GM21526 (cell line): ENCODE measurements around the gene CPLANE1.
"Not testable (repeated sequence)": the region's sequence is repeated elsewhere in the genome, so short reads cannot be mapped to it uniquely, and the experiment has no call there.

ENCODE experiments used
- ATAC-seq: cut with Tn5 transposase; IDR thresholded peaks from one replicate; pipeline ENCODE4 v1.9.1; 2021; ENCODE audit warnings: moderate library complexity; ENCODE audit not compliant: unreplicated experiment, low FRiP score

The CPLANE1 gene

GRCh38 chr5:37132646-37133045 lies 116.5 kb downstream of the CPLANE1 start:
- ATAC-seq, result no peak

- ATAC-seq, result no peak
Measured at GRCh38 chr5:37121465-37121864, 127.7 kb downstream of the CPLANE1 start.

- no peak for ATAC-seq
Measured at GRCh38 chr5:37121027-37121426, 128.1 kb downstream of the CPLANE1 start.

GRCh38 chr5:37120270-37120669 lies 128.9 kb downstream of the CPLANE1 start:
- no peak for ATAC-seq

- ATAC-seq, result no peak
Measured at GRCh38 chr5:37116359-37116758, 132.8 kb downstream of the CPLANE1 start.

DNA sequence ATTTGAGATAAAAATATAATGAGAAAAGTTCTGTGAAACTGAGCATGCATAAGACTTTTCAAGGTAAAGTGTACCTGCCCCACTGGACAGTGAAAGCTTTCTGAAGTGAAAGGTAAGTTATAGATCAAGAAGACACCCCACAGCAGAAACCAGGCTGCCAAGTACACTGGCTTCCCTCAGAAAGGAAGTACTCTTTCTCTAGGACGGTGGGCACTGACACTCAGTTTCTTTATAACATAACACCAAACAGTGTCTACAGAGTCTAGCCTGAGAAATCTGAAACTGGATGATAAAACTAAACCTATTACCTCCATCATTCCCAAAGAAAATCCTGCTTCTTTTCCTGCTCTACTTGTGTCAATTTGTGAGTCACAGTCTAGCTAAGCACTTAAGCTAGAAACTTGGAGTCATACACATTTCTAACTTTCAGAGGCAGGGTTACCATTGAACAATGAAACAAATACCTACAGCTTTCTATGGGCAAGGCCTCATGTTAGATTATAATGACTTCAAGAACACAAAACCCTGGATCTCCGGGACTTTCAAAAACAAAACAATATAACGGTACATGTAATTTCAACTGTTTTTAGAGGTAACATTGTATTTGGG lies 136.7 kb downstream of the CPLANE1 start:
- ATAC-seq, result peak; percentile 41

- peak; percentile 89 for ATAC-seq
Measured at GRCh38 chr5:37111426-37112382, 137.5 kb downstream of the CPLANE1 start.

- ATAC-seq, result no peak
Measured at GRCh38 chr5:37110135-37110534, 139.0 kb downstream of the CPLANE1 start.

- no peak for ATAC-seq
Measured at GRCh38 chr5:37109338-37109737, 139.8 kb downstream of the CPLANE1 start.

- ATAC-seq, result no peak
Measured at GRCh38 chr5:37103302-37103701, 145.9 kb downstream of the CPLANE1 start.

DNA sequence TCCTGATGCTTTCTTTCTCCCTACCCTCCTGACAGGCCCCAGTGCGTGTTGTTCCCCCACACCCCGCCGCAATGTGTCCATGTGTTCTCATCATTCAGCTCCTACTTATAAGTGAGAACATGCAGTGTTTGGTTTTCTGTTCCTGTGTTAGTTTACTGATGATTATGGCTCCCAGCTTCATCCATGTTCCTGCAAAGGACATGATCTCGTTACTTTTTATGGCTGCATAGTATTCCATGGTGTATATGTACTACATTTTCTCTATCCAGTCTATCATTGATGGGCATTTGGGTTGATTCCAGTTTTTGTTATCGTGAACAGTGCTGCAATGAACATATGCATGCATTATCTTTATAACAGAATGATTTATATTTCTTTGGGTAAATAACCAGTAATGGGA lies 149.9 kb downstream of the CPLANE1 start:
- ATAC-seq, result not testable (repeated sequence)

- ATAC-seq, result not testable (repeated sequence)
Measured at GRCh38 chr5:37093795-37094194, 155.4 kb downstream of the CPLANE1 start.

GRCh38 chr5:37090781-37091180 lies 158.4 kb downstream of the CPLANE1 start:
- no peak for ATAC-seq

DNA sequence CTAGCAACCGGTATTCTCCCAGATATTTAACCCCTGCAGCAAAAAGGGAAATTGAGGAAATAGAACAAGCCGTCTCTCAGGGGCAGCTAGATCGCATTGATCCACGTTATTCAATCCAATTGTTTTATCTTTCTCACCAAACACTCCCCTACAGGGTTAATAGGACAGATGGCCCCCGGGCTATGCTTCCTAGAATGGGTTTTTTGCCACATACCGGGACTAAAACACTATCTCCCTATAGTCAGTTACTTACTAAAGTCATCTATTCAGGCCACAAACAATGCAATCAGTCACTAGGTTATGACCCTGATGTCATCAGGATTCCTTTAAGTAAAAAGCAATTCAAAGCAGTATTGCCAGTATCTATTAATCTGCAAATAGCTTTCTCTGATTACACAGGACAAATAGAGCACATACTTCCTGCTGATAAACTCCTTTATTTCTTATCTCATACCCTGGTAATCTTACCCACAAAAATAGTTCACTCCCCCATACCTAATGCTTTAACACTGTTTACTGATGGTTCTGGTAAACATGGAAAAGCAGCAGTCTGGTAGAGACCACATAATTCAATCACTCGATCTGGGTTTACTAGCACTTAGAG lies 159.0 kb downstream of the CPLANE1 start:
- ATAC-seq, result no peak

- no peak for ATAC-seq
Measured at GRCh38 chr5:37088009-37088408, 161.2 kb downstream of the CPLANE1 start.

DNA sequence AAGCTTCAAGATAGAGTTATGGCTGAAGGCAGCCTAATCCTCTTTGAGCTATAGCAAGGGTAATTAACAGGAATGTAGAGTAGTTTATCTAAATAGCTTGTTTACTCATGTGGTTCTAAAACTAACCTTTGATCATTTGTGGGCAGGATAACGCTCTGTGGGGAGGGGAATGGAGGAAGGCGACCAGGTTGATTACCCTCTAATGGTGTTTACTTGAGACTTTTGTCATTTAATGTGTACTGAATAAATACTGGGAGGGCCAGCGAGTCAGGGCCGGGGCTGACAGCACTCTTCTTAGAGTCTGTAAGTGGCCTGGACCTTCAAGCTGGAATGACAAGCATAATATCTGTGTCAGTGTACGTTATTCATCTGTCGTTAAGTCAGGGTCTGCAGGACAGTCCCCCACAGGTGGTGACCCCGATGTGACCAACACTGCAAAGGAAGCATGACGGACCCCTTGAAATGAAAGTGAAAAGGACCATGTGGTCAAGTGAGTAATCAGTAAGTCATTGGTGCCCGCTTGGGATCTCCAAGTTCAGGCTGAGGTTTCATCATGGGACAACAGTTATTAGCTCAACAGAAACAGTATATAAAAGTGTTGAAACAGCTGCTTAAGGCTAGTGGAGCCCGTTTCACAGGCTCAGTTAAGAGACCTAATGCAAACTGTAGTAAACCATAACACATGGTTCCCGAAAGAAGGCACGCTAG lies 162.6 kb downstream of the CPLANE1 start:
- no peak for ATAC-seq

DNA sequence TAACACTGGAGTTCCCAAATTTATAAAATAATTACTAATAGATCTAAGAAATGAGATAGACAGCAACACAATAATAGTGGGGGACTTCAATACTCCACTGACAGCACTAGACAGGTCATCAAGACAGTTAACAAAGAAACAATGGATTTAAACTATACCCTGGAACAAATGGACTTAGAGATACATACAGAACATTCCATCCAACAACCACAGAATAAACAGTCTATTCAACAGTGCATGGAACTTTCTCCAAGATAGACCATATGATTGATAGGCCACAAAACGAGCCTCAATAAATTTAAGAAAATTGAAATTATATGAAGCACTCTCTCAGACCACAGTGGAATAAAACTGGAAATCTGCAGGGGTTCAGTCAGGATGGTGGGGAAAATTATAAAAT lies 163.2 kb downstream of the CPLANE1 start:
- not testable (repeated sequence) for ATAC-seq

DNA sequence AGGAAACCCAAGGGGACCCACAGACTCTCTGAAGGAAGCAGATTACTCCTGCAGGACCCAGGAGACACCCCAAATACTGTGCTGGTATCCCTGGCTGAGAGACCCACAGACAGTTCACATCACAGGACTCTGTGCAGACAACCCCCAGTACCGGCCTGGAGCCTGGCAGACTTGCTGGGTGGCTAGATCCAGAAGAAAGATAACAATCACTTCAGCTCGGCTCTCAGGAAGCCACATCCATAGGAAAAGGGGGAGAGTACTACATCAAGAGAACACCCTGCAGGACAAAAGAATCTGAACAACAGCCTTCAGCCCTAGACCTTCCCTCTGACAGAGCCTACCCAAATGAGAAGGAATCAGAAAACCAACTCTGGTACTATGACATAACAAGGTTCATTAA lies 166.2 kb downstream of the CPLANE1 start:
- ATAC-seq, result not testable (repeated sequence)

GRCh38 chr5:37080697-37081096 lies 168.5 kb downstream of the CPLANE1 start:
- no peak for ATAC-seq

DNA sequence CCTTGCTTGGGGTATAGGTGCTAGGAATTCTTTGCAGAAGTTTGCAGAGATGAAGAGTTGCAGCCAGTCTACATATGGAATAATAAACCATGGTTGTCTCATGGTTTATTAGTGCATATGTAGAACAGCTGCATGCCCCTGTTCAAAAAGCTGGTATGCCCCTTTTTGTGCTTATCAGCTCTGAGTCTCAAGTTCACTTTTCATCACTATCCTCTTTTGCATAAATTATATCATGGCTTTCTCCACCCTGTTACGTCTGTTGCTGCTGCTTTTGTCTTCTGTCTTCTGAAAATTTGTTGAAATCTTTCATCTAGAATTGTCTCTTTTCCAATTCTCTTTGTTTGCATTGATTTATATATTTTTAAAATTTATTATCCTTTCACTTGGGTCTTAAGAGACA lies 172.0 kb downstream of the CPLANE1 start:
- no peak for ATAC-seq
